Testis (tissue), 3 donors: ENCODE measurements around the gene STRN3. TPM values are rescaled to one million over a fixed set of nuclear protein-coding genes. Genes with fewer than 3 reads are reported as not detected.
A peak's percentile ranks its signal among the peaks of the same experiment; 100 is the strongest.

Experiments used
- DNase-seq: peaks from one replicate; pipeline ENCODE4 v3.0.0-alpha.2; 2019
- H3K27ac ChIP-seq, 2 donors: fragments of 200-600 bp; sonication (generic); one replicate each; pipeline ENCODE4 v1.5.1; 2019
- H3K27me3 ChIP-seq: fragments of 200-600 bp; sonication (generic); one replicate; pipeline ENCODE4 v1.5.1; 2019
- H3K36me3 ChIP-seq: fragments of 200-600 bp; sonication (generic); one replicate; pipeline ENCODE4 v1.5.1; 2017; ENCODE audit warnings: low read depth; ENCODE audit errors: missing control alignments
- H3K4me1 ChIP-seq: fragments of 200-600 bp; sonication (generic); one replicate; pipeline ENCODE4 v1.5.1; 2019
- H3K4me3 ChIP-seq, 2 donors: fragments of 200-600 bp; sonication (generic); one replicate each; pipeline ENCODE4 v1.5.1; 2017 to 2019
- H3K9me3 ChIP-seq: fragments of 200-600 bp; sonication (generic); one replicate; pipeline ENCODE4 v1.5.1; 2017
- CTCF ChIP-seq, 3 experiments: fragments of 450-650 bp in 2 of 3; fragments of 200-600 bp in 1 of 3; sonication (generic) in 1 of 3; IDR thresholded peaks; one replicate each; pipeline ENCODE4 v1.5.1; 2016 to 2019; ENCODE audit warnings: antibody characterized with exemption in 3 of 3, mild to moderate bottlenecking in 2 of 3, moderate library complexity in 1 of 3
- POLR2A ChIP-seq: fragments of 450-650 bp; IDR thresholded peaks from one replicate; pipeline ENCODE4 v1.6.1; 2017; ENCODE audit warnings: antibody characterized with exemption, mild to moderate bottlenecking, moderate library complexity
- WGBS, 2 donors: methylation state at CpG; one replicate each; pipeline ENCODE4 v1.1.5; 2018; 5-methylcytosine and 5-hydroxymethylcytosine counted together
- intact Hi-C: fragments of 100-400 bp; cut with DNase I; formaldehyde crosslinking; loops from one replicate; pipeline ENCODE4 v1.15.1; 2023; ENCODE audit warnings: low total_unique reads
- polyA plus RNA-seq: library from polyadenylated mRNA; stranded (reverse); fragments of 350-450 nt; fragmentation: Illumina TruSeq; extraction: RNeasy Lipid Tissue Mini Kit (QIAGEN cat#74804); gene quantifications from one replicate; pipeline ENCODE4 v1.2.3, GENCODE V29; 2014; ENCODE audit warnings: low read depth, low replicate concordance; ENCODE audit not compliant: insufficient read depth
- total RNA-seq, 2 donors: library from RNA; depleted of rRNA; stranded (reverse); fragments of >200 nt; gene quantifications; one replicate each; pipeline ENCODE4 v1.2.3, GENCODE V29; 2016

The STRN3 gene
- total and polyA plus RNA-seq, 3 donors from 2014 or later = 35.1 to 65.2 (median 60.1) TPM

- Histone ChIP-seq H3K4me3 (no peak overlapping the region), H3K36me3 (no peaks in the 10 kb centered on the region), H3K4me1 (peaks cover 17% of the 10 kb centered on the region), H3K9me3 (no peaks in the 10 kb centered on the region), H3K27me3 (no peaks in the 10 kb centered on the region), H3K27ac (no peak overlapping the region)
- DNase-seq = no peak
- no peak for TF ChIP-seq CTCF (IDR thresholded peaks at IDR 0.05)
- TF ChIP-seq POLR2A = no peak
- WGBS, 2 donors = 72 to 88% methylated on average over 1 of the region's 1 CpG
- intact Hi-C loops = no loop called here
Observed at GRCh38 chr14:31027847-31028246, 1.7 kb upstream of the STRN3 start.

- H3K9me3 ChIP-seq = no peaks in the 10 kb centered on the region
- peaks cover 17% of the 10 kb centered on the region for H3K4me1 ChIP-seq
- DNase-seq = peak; percentile 99
- 0 to 1% methylated on average over 31 to 45 of the region's 48 CpGs for WGBS, 2 donors
- H3K4me3 ChIP-seq = peak overlapping the region; percentile 99
- intact Hi-C loops = no loop called here
- no peaks in the 10 kb centered on the region for H3K27me3 ChIP-seq
- no peaks in the 10 kb centered on the region for H3K36me3 ChIP-seq
- H3K27ac ChIP-seq = peak overlapping the region; percentile 100
- TF ChIP-seq CTCF (IDR thresholded peaks at IDR 0.05) = no peak
- peak; percentile 47 for TF ChIP-seq POLR2A
Observed at GRCh38 chr14:31026450-31027235, 464 bp upstream of the STRN3 start.

- TF ChIP-seq CTCF (IDR thresholded peaks at IDR 0.05) = no peak
- TF ChIP-seq POLR2A = no peak
- Histone ChIP-seq H3K27ac (peak within 1 kb of the TSS; percentile 100), H3K36me3 (no peaks in the 10 kb centered on the region), H3K9me3 (no peaks in the 10 kb centered on the region), H3K4me1 (peaks cover 17% of the 10 kb centered on the region), H3K27me3 (no peaks in the 10 kb centered on the region), H3K4me3 (peak within 1 kb of the TSS; percentile 99)
- peak; percentile 66 for DNase-seq
- intact Hi-C loops = no loop called here
- 0 to 1% methylated on average over 23 to 33 of the region's 53 CpGs for WGBS, 2 donors
Observed at GRCh38 chr14:31025367-31026076, 657 bp downstream of the STRN3 start, which contains the start of gene AP4S1. AP4S1 (plus strand) TSS chr14:31025649; CDS start chr14:31066197, 40,548 bp downstream.

GRCh38 chr14:31024577-31025366 is 1.4 kb downstream of the STRN3 start:
- no peaks in the 10 kb centered on the region for H3K27me3 ChIP-seq
- H3K4me1 ChIP-seq = peaks cover 17% of the 10 kb centered on the region
- DNase-seq = no peak
- WGBS, 2 donors = 2 to 4% methylated on average over 11 of the region's 11 CpGs
- intact Hi-C loops = no loop called here
- peak overlapping the region; percentile 100 for H3K27ac ChIP-seq
- H3K9me3 ChIP-seq = no peaks in the 10 kb centered on the region
- H3K4me3 ChIP-seq = peak overlapping the region; percentile 99
- no peaks in the 10 kb centered on the region for H3K36me3 ChIP-seq
- TF ChIP-seq CTCF (IDR thresholded peaks at IDR 0.05) (no peak), POLR2A (no peak)
